ENCODE results near the gene OTX1. TPM values are rescaled to one million over a fixed set of nuclear protein-coding genes. Genes with fewer than 3 reads are reported as not detected.
A peak's percentile ranks its signal among the peaks of the same experiment; 100 is the strongest.

OTX1 gene
- total RNA-seq, 2 donors from 2014 or later: 11.7 to 19.0 TPM

- Histone ChIP-seq H3K4me1 (ENCODE audit: control insufficient read depth, insufficient read depth, low read length) (peaks cover 3% of the 10 kb centered on the region), H3K27ac (ENCODE audit: low read depth, low read length) (no peak overlapping the region), H3K4me3 (ENCODE audit: low read length) (no peak overlapping the region), H3K36me3 (ENCODE audit: control insufficient read depth, insufficient read depth, low read length) (no peaks in the 10 kb centered on the region), H3K27me3 (ENCODE audit: control insufficient read depth, insufficient read depth, low read length, poor library complexity, severe bottlenecking) (peaks cover 97% of the 10 kb centered on the region), H3K9ac (ENCODE audit: extremely low read depth, low read length, poor library complexity, severe bottlenecking) (no peak overlapping the region), H3K9me3 (ENCODE audit: control insufficient read depth, low read length) (peaks cover 5% of the 10 kb centered on the region)
- peak; percentile 95 for DNase-seq
- Mint-ChIP-seq H3K9me3 (peaks cover 3% of the 10 kb centered on the region), H3K4me1 (peaks cover 55% of the 10 kb centered on the region), H3K36me3 (ENCODE audit: low read depth) (peaks cover 44% of the 10 kb centered on the region), H3K27me3 (ENCODE audit: insufficient read depth) (peaks cover 93% of the 10 kb centered on the region), H3K27ac (no peak overlapping the region), H3K4me3 (peak overlapping the region; percentile 78)
- 6 to 10% methylated on average over 25 to 48 of the region's 48 CpGs for WGBS, 2 experiments (ENCODE audit: insufficient coverage in 1 of 2, insufficient read length in 1 of 2)
- TF ChIP-seq, protein P1, sequence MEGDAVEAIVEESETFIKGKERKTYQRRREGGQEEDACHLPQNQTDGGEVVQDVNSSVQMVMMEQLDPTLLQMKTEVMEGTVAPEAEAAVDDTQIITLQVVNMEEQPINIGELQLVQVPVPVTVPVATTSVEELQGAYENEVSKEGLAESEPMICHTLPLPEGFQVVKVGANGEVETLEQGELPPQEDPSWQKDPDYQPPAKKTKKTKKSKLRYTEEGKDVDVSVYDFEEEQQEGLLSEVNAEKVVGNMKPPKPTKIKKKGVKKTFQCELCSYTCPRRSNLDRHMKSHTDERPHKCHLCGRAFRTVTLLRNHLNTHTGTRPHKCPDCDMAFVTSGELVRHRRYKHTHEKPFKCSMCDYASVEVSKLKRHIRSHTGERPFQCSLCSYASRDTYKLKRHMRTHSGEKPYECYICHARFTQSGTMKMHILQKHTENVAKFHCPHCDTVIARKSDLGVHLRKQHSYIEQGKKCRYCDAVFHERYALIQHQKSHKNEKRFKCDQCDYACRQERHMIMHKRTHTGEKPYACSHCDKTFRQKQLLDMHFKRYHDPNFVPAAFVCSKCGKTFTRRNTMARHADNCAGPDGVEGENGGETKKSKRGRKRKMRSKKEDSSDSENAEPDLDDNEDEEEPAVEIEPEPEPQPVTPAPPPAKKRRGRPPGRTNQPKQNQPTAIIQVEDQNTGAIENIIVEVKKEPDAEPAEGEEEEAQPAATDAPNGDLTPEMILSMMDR (conservative IDR thresholded peaks at IDR 0.05): peak; percentile 89
Observed at GRCh38 chr2:63053889-63054602, 3.4 kb downstream of the OTX1 start.

DNA sequence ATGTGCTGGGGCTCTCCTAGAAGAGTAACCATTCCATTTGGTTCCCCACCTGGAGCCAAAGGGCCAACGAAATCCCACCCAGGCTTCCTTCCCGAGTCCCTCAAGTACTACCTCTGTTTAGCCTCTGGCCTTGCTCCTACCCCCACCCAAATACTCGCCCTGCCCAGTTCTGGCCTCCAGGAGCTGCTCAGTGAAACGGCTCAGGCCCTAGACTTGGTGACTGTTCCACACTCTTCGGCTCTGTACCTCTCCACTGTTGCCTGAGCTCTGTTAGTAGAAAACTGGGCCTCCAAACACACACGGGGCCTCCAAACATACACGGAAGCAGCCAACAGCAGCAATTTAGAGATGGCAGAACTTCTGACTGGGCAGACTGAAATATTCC, 4.2 kb downstream of the OTX1 start:
- H3K27me3 ChIP-seq (ENCODE audit: control insufficient read depth, insufficient read depth, low read length, poor library complexity, severe bottlenecking): peaks cover 96% of the 10 kb centered on the region
- H3K9ac ChIP-seq (ENCODE audit: extremely low read depth, low read length, poor library complexity, severe bottlenecking): no peak overlapping the region
- H3K4me1 Mint-ChIP-seq: peaks cover 49% of the 10 kb centered on the region
- DNase-seq: peak; percentile 65
- TF ChIP-seq, protein P1 (conservative IDR thresholded peaks at IDR 0.05): no peak
- no peak overlapping the region for H3K27ac ChIP-seq (ENCODE audit: low read depth, low read length)
- peaks cover 3% of the 10 kb centered on the region for H3K9me3 Mint-ChIP-seq
- 29 to 30% methylated on average over 4 to 7 of the region's 7 CpGs for WGBS, 2 experiments (ENCODE audit: insufficient coverage in 1 of 2, insufficient read length in 1 of 2)
- H3K36me3 ChIP-seq (ENCODE audit: control insufficient read depth, insufficient read depth, low read length): no peaks in the 10 kb centered on the region
- peaks cover 93% of the 10 kb centered on the region for H3K27me3 Mint-ChIP-seq (ENCODE audit: insufficient read depth)
- no peaks in the 10 kb centered on the region for H3K4me1 ChIP-seq (ENCODE audit: control insufficient read depth, insufficient read depth, low read length)
- H3K4me3 ChIP-seq (ENCODE audit: low read length): no peak overlapping the region
- no peak overlapping the region for H3K27ac Mint-ChIP-seq
- peaks cover 44% of the 10 kb centered on the region for H3K36me3 Mint-ChIP-seq (ENCODE audit: low read depth)
- peaks cover 5% of the 10 kb centered on the region for H3K9me3 ChIP-seq (ENCODE audit: control insufficient read depth, low read length)
- H3K4me3 Mint-ChIP-seq: peak overlapping the region; percentile 78

- H3K4me1 ChIP-seq (ENCODE audit: control insufficient read depth, insufficient read depth, low read length): no peaks in the 10 kb centered on the region
- H3K27me3 Mint-ChIP-seq (ENCODE audit: insufficient read depth): peaks cover 98% of the 10 kb centered on the region
- peaks cover 5% of the 10 kb centered on the region for H3K9me3 ChIP-seq (ENCODE audit: control insufficient read depth, low read length)
- H3K27ac ChIP-seq (ENCODE audit: low read depth, low read length): no peak overlapping the region
- no peak overlapping the region for H3K27ac Mint-ChIP-seq
- H3K36me3 ChIP-seq (ENCODE audit: control insufficient read depth, insufficient read depth, low read length): no peaks in the 10 kb centered on the region
- no peak overlapping the region for H3K9ac ChIP-seq (ENCODE audit: extremely low read depth, low read length, poor library complexity, severe bottlenecking)
- H3K4me3 ChIP-seq (ENCODE audit: low read length): peak overlapping the region; percentile 53
- H3K4me3 Mint-ChIP-seq: peak overlapping the region; percentile 78
- H3K27me3 ChIP-seq (ENCODE audit: control insufficient read depth, insufficient read depth, low read length, poor library complexity, severe bottlenecking): peaks cover 98% of the 10 kb centered on the region
- H3K9me3 Mint-ChIP-seq: peaks cover 3% of the 10 kb centered on the region
- 10 to 14% methylated on average over 23 to 63 of the region's 63 CpGs for WGBS, 2 experiments (ENCODE audit: insufficient coverage in 1 of 2, insufficient read length in 1 of 2)
- peaks cover 44% of the 10 kb centered on the region for H3K36me3 Mint-ChIP-seq (ENCODE audit: low read depth)
- TF ChIP-seq, protein P1 (conservative IDR thresholded peaks at IDR 0.05): no peak
- H3K4me1 Mint-ChIP-seq: peaks cover 54% of the 10 kb centered on the region
- DNase-seq: peak; percentile 77
Observed at GRCh38 chr2:63055226-63056106, 4.8 kb downstream of the OTX1 start.

Measured in endodermal cell (in vitro differentiated cells).